ENCODE results near the gene KHDRBS1.

Gene KHDRBS1

GRCh38 chr1:32091591-32091990 lies 77.9 kb downstream of the KHDRBS1 start:
- no peak for TF ChIP-seq CTCF (IDR thresholded peaks at IDR 0.05; ENCODE audit: insufficient read depth, missing control alignments)
- FAIRE-seq: no peak
- DNase-seq (ENCODE audit: insufficient read length, low spot score): no peak
